Measurements from ENCODE around the gene NKTR. TPM values are rescaled to one million over a fixed set of nuclear protein-coding genes. Genes with fewer than 3 reads are reported as not detected.

NKTR gene
- total RNA-seq, 1 donor from 2014 or later: 25.4 TPM

DNA sequence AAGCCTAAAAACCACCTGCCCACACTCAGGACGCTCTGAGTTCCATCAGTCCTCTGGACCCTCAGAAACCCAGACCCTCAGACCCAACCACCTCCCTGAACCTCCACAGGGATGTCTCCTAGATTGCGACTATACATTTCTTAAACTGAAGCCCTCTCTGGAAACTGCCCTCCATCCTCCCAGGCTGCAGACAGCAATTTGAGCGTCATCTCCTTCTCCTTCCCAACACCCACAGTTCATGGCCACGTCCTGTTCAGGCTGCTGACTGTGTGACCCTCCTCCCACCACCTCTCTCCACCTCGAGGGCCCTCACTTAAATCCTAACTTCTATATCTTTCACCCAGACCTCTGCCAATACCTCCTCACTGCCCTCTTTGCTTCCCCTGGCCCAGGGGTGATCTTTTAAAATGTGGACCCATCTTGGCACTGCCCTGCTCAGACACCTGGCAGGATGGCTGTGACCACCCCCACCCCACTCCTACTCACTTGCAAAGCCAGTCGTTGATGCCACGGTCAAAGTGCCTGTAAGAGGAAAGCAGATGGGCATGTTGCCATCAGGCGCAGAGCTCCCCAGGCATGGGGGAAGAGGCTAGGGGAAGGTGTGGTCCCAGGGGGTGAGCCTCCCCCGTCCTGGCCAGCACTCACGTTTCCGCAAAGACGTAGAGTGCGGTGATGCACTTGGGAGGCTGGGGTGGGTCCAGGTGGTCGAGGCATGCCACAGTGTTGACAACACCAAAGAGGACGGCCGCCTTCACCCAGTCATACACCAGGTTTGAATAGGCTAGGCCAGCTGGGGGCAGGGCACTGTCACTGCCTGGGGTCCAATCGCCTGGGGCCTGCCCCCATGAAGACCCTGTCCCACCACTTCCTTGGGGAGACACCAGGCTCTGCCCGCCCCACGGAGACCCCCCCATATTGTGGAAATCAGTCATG lies 96.1 kb downstream of the NKTR start:
- ATAC-seq: no peak

DNA sequence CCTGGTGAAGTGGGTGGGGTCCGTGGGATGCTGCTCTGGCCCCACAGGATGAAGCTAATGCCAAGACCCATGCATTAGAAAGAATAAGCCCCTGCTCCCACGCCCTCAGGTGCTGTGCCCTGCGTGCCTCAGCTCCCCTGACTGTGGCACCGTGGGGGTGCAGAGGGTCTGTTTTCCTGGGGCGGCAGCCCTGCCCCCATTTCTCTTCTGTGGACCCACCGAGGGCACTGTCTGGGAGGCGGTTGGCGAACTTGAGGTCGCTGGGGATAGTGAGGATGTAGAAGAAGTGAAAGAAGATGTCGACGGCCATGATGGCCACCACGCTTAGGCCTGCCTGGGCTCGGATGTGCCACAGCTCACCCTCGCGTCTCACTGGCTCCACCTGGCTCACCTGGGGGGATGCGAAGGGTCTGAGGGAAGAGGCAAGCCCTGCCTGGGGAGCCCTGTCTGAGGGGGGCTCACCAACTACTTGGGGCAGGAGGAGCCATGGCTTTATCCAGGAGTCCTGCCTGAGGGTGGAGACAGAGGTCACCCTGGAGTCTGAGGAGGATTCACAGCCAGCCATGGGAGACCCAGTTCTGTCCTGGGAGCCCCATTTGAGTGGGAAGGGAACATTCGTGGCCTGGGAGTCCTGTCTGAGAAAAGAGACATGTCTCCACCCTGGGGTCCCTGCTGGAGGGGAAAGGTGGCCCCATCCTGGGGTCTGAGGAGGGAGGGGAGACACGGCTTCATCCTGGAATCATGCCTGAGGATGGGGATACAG lies 97.0 kb downstream of the NKTR start:
- no peak for ATAC-seq

Other genes starting within 250 kb of the NKTR start
- not detected for gene LYZL4, start 190.1 kb upstream of the NKTR start, total RNA-seq
- 3.9 TPM for gene VIPR1, start 98.0 kb upstream of the NKTR start, total RNA-seq
- gene SEC22C, start 18.7 kb upstream of the NKTR start, total RNA-seq: 17.4 TPM
- 20.2 TPM for gene SS18L2, start 9.8 kb upstream of the NKTR start, total RNA-seq
- gene ZBTB47, start 53.0 kb downstream of the NKTR start, total RNA-seq: 3.7 TPM
- not detected for gene KLHL40, start 84.9 kb downstream of the NKTR start, total RNA-seq
- gene HHATL, start 102.1 kb downstream of the NKTR start, total RNA-seq: not detected
- not detected for gene CCDC13, start 172.6 kb downstream of the NKTR start, total RNA-seq
- 114 TPM for gene HIGD1A, start 203.8 kb downstream of the NKTR start, total RNA-seq
- 1.1 TPM for gene ACKR2, start 208.8 kb downstream of the NKTR start, total RNA-seq

Measured in esophagus mucosa (tissue), 1 donor.